Thyroid gland (tissue), 4 donors: ENCODE results near the gene SETD7.

ENCODE experiments used
- CTCF ChIP-seq, 6 experiments: fragments of 200-600 bp in 3 of 6; fragments of 450-650 bp in 3 of 6; sonication (generic) in 3 of 6; IDR thresholded peaks; one replicate each; pipeline ENCODE4 v1.5.1; 2016 to 2019; ENCODE audit warnings: antibody characterized with exemption in 6 of 6, mild to moderate bottlenecking in 2 of 6, inconsistent platforms in 1 of 6, moderate library complexity in 1 of 6
- POLR2A ChIP-seq, 2 donors: fragments of 450-650 bp; IDR thresholded peaks; one replicate each; pipeline ENCODE4 v1.6.1; 2017; ENCODE audit warnings: antibody characterized with exemption in 2 of 2, mild to moderate bottlenecking in 2 of 2, moderate library complexity in 1 of 2

DNA sequence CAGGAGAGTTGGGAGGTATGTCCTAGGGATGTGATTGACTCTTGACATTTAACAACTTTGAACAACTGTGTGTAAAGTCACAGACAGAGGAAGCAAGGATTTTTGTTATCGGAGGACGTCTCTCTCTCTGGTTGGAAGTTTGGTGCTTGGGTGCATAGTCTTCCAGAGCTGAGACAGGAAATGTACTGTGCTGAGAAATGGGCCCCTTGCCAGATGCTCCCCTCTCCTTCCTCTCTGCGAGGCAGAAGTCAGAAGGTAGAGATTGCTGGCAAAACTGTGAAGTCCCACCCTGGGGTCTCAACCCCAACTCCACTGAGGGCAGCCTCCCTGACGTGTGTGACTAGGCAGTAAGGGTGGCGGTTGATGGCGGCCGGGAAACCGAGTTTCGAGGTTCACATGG, 49.2 kb downstream of the SETD7 start:
- TF ChIP-seq POLR2A (IDR thresholded peaks at IDR 0.05) = no peak
- TF ChIP-seq CTCF (IDR thresholded peaks at IDR 0.05) = no peak
